Brain pericyte (primary cell): ENCODE measurements around the gene MGST2.

Experiments
- DNase-seq: peaks from one replicate; pipeline ENCODE4 v3.0.0-alpha.2; 2012; ENCODE audit warnings: low read depth, low spot score

The MGST2 gene

DNA sequence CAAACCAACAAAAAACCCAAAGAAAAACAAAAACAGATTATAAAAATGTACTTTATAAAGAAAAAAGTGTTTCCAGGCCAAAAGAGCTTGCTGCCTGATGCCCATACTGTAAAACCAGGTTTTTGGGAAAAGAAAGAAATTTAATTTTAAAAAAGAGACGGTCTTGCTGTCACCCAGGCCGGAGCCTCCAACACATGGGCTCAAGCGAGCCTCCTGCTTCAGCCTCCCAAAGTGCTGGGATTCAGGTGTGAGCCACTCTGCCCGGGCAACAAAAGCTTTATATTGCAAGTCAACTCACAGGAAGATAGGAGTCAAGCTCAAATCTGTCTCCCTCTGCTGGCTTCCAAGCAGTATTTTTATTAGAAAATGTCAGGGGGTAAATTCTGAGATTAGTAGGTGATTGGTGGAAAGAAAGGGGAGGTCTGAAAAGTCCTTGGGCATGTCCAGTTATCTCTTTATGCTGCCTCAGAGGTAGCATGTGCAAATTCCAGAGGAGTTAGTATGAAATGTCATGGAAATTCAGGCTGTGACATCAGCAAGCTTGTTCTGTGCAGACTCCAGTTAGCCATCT, 39.4 kb downstream of the MGST2 start:
- DNase-seq: no peak

DNA sequence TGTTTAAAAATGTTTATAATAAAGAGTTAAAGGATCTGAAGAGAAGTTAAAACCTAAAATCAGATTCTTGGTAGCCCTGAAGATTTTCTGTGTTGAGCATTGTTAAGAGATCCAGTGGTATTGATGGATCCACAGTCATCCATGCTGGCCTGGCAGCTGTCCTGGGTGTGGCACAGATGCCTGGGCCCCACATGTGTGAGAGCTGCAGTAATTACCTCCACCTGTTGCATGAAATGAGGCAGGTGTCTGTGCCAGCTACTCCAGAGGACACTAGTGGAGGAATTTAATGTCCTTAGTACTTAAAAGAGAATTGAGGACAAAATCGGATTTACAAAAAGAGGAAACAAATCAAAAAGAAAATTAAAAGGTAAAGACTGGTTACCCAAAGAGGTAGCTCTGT, 44.0 kb downstream of the MGST2 start:
- no peak for DNase-seq

DNA sequence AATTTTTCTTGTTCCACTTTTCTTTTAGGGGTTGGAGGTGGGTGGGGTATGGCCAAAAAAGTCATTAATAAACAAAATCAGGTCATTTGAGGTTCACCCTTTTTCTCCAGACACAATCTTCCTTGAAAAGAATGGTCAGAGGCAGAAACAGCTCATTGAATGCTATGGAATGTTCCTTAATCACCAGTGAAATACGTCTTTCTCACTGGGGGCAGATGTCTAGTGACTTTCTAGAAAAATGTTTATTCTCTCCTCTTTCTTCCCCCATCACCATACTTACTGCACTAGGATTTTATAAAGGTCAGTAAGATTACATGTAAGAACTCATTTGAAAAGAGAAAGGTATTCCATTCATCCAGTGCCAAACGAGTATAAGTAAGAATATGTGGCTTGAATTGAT, 44.5 kb downstream of the MGST2 start:
- no peak for DNase-seq

DNA sequence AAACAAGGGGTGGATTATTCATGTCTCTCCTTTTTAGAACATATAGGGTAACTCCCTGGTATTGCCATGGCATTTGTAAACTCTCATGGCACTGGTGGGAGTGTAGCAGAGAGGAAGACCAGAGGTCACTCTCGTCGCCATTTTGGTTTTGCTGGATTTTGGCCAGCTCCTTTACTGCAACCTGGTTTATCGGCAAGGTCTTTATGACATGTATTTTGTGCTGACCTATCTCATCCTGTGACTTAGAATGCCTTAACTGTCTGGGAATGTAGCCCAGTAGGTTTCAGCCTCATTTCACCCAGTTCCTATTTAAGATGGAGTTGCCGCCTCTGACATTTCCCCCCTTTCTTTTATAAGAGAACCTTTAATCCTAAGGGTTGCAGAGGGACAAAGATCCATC, 45.8 kb downstream of the MGST2 start:
- DNase-seq: no peak

DNA sequence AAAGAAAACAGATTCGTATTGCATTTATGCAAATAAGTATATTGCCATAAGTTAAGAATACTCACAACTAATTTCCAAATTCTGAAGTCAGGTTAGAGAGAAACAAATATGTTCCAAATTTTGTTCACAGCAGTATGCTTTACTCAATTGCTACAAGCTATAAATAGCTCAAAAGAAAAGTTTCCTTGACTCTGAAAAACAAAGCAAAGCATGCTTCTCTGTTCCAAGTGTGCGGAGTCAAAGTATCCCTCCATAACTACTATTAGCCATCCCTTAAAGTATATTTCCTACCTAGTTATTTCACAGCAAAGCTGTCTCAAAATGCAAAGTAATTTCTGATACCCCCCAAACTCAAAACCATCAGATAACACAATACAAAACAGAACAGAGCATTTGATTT, 47.3 kb downstream of the MGST2 start:
- no peak for DNase-seq

DNA sequence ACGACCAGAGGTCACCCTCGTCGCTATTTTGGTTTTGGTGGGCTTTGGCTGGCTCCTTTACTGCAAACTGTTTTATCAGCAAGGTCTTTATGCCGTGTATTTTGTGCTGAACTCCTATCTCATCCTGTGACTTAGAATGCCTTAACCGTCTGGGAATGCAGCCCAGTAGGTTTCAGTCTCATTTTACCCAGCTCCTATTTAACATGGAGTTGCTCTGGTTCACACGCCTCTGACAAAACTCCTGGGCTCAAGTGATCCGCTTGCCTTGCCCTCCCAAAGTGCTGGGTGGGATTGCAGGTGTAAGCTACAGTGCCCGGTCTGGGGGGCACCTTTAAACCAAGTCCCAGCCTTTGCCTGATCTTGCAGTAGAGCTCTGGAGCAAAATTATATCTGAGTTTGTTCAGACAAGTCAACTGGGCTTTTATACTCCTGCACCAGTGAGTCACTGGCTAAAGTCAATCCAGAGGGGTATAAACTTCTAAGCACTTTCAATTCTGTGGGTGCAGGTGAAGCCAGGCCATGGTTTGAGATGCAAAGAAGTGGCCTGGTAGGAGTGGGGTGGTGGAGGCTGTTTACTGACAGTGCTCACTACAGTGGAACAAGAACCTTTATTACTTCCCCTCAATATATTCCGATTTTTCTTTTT, 50.2 kb downstream of the MGST2 start:
- DNase-seq: no peak

DNA sequence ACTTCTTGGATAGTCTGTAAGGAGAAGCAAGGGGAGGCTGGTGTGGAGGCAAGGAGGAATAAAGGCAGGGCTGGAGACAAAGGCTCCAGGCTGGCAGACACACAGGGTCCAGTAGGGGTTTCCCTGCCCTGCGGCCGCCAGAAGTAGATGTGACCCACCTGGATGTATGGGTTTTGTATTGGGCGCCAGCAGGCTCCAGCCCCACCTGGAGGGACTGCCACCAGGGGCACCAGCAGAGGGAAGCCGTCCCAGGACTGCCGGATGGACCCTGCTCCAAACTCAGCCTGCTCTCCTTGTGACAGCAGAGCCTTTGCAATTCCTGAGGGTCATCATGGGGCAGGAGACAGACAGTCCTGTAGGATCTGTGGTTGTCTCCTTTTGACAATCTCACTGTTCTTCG, 52.7 kb downstream of the MGST2 start:
- DNase-seq: no peak

DNA sequence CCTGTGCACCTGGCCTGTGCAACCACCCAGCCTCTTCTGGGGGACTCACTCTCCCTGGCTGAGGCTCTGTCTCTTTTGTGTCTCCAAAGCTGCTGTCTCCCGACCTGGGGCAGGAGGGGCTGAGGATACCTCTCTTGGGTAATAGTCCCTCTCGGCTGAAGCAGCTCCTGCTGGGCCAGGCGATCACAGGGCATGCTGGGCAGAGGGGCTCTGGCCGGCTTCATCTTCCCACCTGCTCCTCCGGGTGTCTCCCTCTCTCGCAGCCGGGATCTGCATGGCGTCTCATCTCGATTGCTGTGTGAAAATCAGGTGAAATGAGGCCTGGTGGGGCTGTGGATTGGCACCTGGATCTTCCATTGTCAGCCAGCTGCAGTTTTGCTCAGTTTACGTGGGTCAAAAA, 53.2 kb downstream of the MGST2 start:
- DNase-seq: no peak

DNA sequence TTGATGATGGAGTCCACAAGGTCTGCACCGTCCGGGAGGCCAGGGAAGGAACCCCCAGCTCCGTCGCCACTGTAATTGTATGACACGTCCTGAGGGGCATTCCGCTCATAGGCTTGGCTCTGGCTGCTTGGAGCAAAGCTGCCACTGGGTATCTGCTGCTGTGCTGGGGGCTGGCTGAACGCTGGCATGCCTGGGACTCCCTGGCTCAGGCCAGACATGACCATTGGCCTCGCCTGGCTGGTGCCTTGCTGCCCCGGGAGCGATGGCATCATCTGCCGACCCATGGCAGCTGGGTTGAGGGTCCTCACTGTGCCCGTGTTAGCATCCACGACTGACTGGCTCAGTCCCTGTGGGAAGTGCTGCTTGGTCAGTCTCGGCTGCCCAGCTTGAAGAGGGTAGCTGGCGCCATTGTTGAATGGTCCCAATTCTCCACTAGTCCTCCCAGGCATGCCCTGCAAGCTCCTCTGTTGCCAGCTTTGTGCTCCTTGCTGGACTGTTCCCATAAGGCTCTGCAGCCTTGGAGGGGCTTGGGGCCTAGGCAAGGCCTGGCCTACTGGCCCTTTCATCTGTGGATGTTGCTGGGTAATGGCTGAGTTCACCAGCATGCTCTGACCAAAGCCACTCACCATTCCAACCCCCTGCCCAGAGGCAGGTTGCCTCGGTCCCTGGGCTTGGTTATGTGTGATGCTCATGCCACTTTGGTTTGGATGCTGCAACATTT, 53.9 kb downstream of the MGST2 start:
- no peak for DNase-seq

DNA sequence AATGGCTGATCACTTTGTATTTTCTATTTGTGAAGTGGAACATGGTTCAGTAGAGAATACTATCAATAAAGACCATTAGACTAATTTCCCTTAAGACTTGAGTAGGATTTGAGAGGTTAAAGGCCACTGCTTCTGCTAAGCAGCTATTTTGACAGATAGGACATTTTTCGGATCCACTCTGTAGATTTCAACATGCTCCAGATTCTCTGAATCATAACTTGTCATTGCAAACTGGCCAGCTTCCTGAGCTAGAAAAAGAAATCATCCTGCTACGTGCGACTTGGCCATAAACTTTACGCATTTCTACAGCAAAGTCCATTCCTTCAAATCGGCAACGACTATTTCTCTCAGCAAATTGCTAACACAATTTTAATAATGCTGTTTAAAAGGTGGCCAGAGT, 55.2 kb downstream of the MGST2 start:
- DNase-seq: no peak

DNA sequence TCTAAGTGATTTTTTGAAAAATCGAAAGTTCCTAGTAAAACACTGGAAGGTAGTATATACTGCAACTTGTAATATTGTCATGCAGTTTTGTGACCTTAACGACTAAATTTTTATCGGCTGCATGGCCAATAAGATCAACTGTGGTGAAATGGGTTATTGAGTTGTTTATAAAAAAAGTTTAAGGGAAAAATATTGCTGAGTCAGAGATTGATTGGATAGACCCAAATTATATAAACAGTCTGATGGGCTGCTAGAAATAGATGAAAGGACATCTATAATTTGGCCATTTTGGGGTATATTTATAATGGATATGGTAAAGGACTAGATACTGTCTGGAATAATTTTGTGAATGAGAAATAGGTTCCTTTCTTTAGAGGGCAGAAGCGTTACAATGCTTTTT, 56.2 kb downstream of the MGST2 start:
- no peak for DNase-seq

DNA sequence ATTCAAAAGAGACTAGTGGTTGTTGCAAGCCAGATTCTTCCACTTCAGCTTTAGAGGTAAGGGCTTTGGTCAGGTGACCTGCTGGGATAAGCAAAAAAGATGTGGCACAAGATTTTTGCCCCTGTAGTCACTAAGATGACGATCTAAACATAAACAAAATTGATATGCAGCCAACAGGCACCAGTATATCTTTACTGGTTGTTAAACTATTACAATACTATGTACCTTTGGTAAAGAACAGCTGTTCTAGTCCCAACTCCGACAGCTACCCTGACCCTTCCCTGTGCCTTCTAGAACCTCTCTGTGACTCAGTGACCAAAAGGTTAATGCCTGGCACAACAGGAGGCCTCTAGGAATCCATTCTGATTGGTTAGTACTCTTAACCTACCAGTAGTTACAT, 59.6 kb downstream of the MGST2 start:
- no peak for DNase-seq

DNA sequence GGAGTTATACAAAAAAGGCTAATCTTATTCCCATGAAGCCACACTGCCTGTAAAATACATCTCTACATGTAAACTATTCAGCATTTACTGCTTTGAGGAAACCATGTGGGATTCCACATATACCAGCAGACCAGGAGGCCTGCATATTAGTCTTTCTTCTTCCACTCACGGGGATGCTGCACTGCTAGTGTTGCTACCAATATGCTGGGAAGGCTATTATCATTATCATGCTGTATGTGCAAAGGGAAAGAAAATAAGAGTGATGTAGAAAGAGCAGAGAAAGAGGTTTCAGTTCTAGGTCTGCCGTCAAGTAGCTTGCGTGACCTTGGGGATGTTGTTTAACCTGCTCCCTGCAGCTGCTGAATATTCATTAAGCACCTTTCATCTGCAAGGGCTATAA, 61.0 kb downstream of the MGST2 start:
- no peak for DNase-seq

DNA sequence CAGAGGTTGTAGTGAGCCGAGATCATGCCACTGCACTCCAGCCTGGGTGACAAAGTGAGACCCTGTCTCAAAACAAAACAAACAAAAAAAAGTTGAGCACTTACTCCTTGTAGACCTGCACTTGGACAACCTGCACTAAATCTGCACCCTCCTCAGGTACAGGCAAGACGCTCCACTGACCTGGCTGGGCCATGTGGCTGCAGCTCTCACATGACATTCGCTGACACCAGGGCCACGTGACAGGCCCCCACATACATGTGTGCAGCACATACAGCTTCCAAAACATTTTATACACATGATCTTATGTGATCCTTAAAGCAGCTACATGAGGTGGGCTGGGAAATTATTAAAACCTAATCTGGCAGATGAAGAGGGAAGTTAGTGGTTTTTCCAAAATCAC, 62.5 kb downstream of the MGST2 start:
- DNase-seq: no peak

DNA sequence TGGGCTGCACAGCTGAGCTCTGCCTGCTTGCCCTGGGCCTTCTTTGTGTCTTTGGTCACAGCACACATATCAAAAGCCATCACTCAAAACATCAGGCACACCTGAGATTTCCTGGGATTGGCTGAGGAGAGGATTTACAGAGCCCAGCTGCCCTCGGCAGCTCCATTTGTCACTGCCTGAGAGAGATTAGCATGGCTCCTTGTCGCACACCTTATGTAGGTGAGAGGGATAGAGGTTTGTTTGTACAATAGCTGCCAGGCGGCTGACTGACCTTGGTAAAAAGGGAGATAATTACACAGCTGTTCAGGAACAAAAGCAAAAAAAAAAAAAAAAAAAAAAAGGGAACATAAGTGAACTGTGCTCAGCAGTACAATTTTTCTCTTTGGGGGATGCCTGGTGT, 63.2 kb downstream of the MGST2 start:
- no peak for DNase-seq

DNA sequence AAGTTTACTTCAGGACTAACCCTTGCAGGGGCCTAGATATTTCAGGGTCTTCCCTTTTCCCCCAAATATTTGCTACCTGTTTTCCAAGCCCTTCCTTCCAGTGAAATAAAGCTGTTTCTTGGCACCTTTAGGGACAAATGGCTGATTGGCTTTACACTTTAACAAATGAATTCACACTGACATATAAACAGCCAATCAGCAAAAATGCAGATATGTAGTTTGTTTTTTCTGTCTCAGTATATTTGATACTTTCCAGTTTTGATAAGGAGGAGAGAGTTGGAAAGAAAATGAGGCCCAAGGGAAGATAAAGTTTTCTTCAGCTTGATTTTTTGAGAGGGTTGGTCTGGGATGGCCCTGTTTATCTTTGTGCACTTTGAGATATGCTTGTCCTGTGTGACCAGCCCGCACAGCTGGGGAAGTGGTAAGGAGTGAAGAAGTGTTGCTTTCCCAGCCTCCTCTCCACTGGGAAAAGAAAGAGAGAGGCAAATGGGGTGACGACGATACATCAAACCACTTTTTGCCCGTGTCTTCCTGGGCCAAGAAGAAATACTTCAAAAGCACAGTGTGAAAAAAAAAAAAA, 67.5 kb downstream of the MGST2 start:
- no peak for DNase-seq

DNA sequence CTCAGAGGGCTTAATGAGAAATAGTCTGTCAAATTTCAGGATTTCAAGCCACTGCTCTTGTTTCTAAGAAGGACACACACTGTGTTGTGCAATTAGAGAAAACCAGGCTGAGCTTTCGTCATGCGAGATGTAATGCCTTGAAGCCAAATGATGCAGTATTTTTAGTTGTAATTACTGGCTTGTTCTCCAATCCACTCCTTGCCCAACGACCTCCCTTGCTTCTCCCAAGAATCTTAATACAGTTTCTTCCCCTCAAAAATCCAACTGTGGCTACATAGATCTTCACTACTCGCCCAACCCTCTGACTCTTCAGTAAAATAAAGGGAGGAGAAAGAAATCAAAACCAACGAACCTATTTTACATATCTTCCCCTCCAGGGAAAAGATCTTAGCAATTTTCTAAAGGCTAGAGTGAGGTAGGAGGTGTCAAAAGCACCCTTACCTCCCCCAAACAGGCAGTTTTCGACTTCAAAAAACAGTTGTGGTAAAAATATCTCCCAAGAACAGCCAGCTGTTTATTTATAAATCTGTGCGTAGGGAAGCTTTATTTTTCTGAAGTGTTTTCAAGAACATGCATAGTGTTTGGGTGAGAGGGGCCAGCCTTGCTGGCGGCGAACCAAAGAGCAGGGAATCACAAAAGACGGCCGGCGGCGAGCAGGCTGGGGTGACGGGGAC, 68.7 kb downstream of the MGST2 start:
- DNase-seq: no peak

DNA sequence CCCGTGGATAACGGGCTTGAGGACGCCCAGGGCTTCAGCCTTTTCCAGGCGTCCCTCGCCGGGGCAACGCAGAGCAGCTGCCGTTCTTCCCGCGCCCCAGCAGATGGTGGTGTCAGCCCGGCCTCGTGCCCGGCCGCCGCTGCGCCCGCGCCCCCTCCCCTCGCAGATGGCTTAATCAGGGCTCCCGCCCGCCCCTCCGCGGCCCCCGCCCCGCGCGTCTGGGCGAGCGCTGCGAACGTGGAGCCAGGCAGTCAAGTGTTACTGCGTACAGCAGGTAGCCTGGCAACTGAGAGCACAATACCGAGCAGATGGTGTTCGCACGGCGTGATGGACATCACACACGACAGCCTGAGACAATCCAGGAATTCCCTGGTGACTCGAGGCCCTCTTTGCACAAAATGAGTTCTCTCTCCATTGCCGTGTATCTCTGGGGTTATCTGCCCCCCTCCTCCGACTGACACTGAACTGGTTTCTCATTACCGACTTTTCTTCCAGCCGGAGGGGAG, 69.3 kb downstream of the MGST2 start:
- DNase-seq: peak; percentile 38

DNA sequence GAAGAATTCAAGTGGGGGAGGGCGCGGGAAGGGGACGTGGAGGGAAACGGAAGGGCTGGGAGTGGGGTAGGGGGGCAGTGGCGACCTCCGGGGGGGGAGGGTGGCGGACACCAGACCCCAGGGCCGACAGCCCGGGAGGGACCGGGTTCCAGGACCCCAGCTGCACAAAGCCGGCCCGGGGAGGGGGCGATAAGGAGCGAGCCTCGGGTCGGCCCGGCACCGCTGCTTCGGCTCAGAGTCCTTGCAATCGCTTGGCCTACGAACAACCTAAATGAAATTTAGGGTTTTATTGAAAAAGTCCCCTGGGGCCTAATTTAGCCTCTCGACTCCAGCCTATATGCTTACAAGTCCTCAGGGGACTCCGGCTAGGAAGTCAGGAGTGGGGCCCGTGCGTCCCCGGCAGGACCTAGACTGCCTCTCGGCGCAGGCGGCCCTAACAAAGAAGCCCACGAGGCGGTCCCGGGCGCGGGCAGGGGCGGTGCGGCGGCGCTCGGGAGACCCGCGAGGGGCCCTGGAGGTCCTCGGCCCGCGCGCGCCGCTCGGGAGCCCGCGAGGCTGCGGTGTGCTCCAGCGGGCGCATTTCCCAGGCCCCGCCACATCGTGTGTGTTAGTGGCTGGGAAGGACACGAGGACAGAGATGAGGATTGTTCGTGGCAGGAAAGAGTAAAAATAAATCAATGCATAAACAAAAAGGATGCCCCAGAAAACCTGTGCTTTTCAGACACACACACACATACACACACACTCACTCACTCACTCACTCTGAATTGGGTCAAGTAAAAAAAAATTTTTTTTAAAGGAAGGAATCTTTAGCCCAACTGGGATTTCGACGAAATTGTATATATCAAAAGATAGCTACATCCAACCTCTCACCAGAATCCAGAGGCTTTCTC, 70.0 kb downstream of the MGST2 start:
- no peak for DNase-seq

DNA sequence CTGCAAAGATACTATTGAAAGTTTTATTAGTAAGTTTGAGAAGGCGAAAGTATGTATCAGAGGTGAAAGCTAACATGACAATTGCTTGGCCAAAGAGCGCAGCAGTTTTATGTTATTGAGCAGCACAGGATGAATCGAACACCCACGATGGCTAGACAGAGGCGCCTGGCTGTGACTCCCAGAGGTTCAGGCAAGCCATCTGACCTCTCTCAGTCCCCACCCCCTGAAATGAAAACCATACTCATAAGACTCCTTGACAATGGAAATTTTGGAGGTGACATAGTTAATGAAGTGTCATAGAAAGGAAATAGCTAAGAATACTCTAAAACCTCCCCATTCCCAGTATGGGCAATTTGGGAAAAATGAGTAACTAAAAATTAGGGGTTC, 70.6 kb downstream of the MGST2 start:
- DNase-seq: no peak

DNA sequence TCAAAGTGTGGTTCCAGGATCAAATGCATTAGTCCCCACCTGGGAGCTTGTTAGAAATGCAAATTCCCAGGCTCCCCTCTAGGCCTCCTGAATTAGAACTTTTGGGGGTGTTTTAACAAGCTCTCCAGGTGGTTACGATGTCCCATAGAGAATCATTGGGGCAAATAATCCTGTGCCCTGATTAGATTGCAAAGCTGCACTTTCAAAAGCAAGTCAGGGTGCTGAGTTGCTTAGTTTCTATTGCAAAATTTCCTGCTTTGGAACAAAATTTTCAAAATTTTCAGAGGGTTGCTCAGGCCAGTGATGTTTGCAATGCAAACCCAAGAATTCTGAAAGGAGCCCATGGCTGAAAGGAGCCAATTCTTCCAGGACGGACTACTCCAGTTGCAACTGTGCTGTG, 71.0 kb downstream of the MGST2 start:
- no peak for DNase-seq
